Measurements from ENCODE around the gene TSPAN6. TPM values are rescaled to one million over a fixed set of nuclear protein-coding genes. Genes with fewer than 3 reads are reported as not detected.

The TSPAN6 gene
- total and polyA plus RNA-seq, 9 of the 15 experiments (the other 6 are each of a cell fraction or from before 2014, with no cell fraction given) = 0.04 to 0.68 (median 0.11) TPM; not detected in 6

DNA sequence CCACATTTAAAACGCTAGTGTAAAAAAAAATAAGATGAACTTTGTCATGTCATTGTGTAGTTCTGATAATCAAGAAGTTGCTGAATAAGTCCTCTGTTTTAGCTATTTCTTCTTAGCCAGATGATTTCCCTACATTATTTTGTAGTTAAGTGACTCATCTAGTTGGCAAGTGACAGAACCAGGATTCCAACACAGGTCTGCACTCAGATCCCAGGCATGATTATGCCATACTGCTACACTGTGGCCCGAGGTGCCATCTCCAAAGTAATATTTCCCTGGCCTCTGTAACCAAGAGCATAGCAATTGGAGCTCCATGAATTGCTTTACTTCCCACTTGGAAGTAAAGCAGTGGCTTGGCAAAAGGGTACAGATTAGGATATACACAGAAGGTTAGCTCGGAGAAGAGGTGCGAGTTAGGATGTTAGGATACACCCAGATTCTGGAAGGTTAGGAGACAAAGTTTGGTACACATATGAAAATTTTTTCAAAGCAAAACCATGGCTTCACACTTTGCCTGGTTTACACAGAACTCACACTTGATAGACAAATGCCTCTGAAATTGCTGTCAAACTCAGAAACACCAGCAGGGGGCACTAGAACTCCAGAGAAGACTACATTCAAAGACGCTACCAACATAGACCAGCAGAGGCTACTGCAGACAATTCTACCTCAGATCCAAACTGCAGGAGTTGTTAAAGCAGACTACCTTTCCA is 48.8 kb upstream of the TSPAN6 start (continued):
- TF ChIP-seq CTCF (IDR thresholded peaks at IDR 0.05 in 2 of 3, conservative IDR thresholded peaks at IDR 0.05 in 1 of 3; ENCODE audit: insufficient read depth in 2 of 3, low read depth in 1 of 3, low read length in 3 of 3) (peak; percentile 84 to 99 (median 99)), CC2D1A (IDR thresholded peaks at IDR 0.05) (peak; percentile 49; the same call in 1 of the 2 replicates), SMC3 (conservative IDR thresholded peaks at IDR 0.05; ENCODE audit: insufficient read depth, low read depth, low read length) (peak; percentile 89), TCF7L2 (IDR thresholded peaks at IDR 0.05; ENCODE audit: low read depth, low read length) (0 out of 2 replicates have a peak, but pooled peaks have one; percentile 42), STAG1 (CRISPR knock-in tag; IDR thresholded peaks at IDR 0.05; ENCODE audit: borderline replicate concordance) (peak; percentile 50; the same call in 1 of the 2 replicates)
- TF ChIP-seq, protein P1, sequence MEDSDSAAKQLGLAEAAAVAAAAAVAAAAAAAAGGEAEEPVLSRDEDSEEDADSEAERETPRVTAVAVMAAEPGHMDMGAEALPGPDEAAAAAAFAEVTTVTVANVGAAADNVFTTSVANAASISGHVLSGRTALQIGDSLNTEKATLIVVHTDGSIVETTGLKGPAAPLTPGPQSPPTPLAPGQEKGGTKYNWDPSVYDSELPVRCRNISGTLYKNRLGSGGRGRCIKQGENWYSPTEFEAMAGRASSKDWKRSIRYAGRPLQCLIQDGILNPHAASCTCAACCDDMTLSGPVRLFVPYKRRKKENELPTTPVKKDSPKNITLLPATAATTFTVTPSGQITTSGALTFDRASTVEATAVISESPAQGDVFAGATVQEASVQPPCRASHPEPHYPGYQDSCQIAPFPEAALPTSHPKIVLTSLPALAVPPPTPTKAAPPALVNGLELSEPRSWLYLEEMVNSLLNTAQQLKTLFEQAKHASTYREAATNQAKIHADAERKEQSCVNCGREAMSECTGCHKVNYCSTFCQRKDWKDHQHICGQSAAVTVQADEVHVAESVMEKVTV (CRISPR knock-in tag; IDR thresholded peaks at IDR 0.05) = peak; percentile 87
